H9 (cell line): Measurements from ENCODE around the gene LRRC71. TPM values are rescaled to one million over a fixed set of nuclear protein-coding genes. Genes with fewer than 3 reads are reported as not detected.

ENCODE experiments used
- DNase-seq: peaks from one replicate; pipeline ENCODE4 v3.0.0-alpha.2; 2017
- H2AFZ ChIP-seq: one replicate; pipeline ENCODE4 v1.6.1; 2013; ENCODE audit warnings: mild to moderate bottlenecking, low read length, control low read depth, moderate library complexity
- H2AK5ac ChIP-seq: 2 replicates; pipeline ENCODE4 v1.6.1; 2013; ENCODE audit warnings: low read length, control low read depth, mixed read lengths; ENCODE audit not compliant: insufficient read length
- H2BK120ac ChIP-seq: one replicate; pipeline ENCODE4 v1.6.1; 2013; ENCODE audit warnings: low read depth, mild to moderate bottlenecking, low read length, control low read depth, inconsistent platforms; ENCODE audit not compliant: poor library complexity, severe bottlenecking
- H2BK12ac ChIP-seq: 2 replicates; pipeline ENCODE4 v1.6.1; 2013; ENCODE audit warnings: low read length, control low read depth, mixed read lengths, low read depth; ENCODE audit not compliant: insufficient read length
- H2BK15ac ChIP-seq: 2 replicates; pipeline ENCODE4 v1.6.1; 2013; ENCODE audit warnings: low read depth, low read length, control low read depth
- H2BK20ac ChIP-seq: one replicate; pipeline ENCODE4 v1.6.1; 2013; ENCODE audit warnings: low read depth, mild to moderate bottlenecking, low read length, control low read depth, inconsistent platforms; ENCODE audit not compliant: poor library complexity, severe bottlenecking
- H2BK5ac ChIP-seq: 2 replicates; pipeline ENCODE4 v1.6.1; 2013; ENCODE audit warnings: low read length, control low read depth, mixed read lengths; ENCODE audit not compliant: insufficient read length
- H3K14ac ChIP-seq: 2 replicates; pipeline ENCODE4 v1.6.1; 2013; ENCODE audit warnings: low read length, control low read depth; ENCODE audit not compliant: insufficient read depth
- H3K18ac ChIP-seq: 2 replicates; pipeline ENCODE4 v1.6.1; 2013; ENCODE audit warnings: low read depth, mild to moderate bottlenecking, mixed read lengths, low read length, control low read depth; ENCODE audit not compliant: insufficient read length
- H3K23ac ChIP-seq: 2 replicates; pipeline ENCODE4 v1.6.1; 2013; ENCODE audit warnings: low read length, control low read depth, mixed read lengths, low read depth; ENCODE audit not compliant: insufficient read length
- H3K23me2 ChIP-seq: 2 replicates; pipeline ENCODE4 v1.6.1; 2013; ENCODE audit warnings: low read depth, mild to moderate bottlenecking, mixed read lengths, low read length, control low read depth; ENCODE audit not compliant: insufficient read length, poor library complexity, severe bottlenecking
- H3K27ac ChIP-seq: 2 replicates; pipeline ENCODE4 v1.5.1; 2013; ENCODE audit warnings: low read length, control low read depth, mixed read lengths, low read depth; ENCODE audit not compliant: insufficient read length
- H3K27me3 ChIP-seq: 2 replicates; pipeline ENCODE4 v1.6.1; 2013; ENCODE audit warnings: low read length, control low read depth, inconsistent platforms; ENCODE audit not compliant: insufficient read depth
- H3K4ac ChIP-seq: 2 replicates; pipeline ENCODE4 v1.6.1; 2013; ENCODE audit warnings: low read depth, mild to moderate bottlenecking, control low read depth, inconsistent platforms, low read length, moderate library complexity
- H3K4me1 ChIP-seq: 2 replicates; pipeline ENCODE4 v1.6.1; 2013; ENCODE audit warnings: low read length, control low read depth, inconsistent platforms; ENCODE audit not compliant: insufficient read depth
- H3K4me2 ChIP-seq: 2 replicates; pipeline ENCODE4 v1.6.1; 2013; ENCODE audit warnings: low read length, control low read depth, mixed read lengths; ENCODE audit not compliant: insufficient read length, insufficient read depth
- H3K56ac ChIP-seq: 2 replicates; pipeline ENCODE4 v1.6.1; 2013; ENCODE audit warnings: low read depth, mild to moderate bottlenecking, mixed read lengths, low read length, control low read depth; ENCODE audit not compliant: insufficient read length
- H3K79me1 ChIP-seq: 2 replicates; pipeline ENCODE4 v1.6.1; 2013; ENCODE audit warnings: low read depth, mild to moderate bottlenecking, moderate library complexity, low read length, control low read depth, inconsistent platforms; ENCODE audit not compliant: insufficient read depth, poor library complexity, severe bottlenecking
- H3K79me2 ChIP-seq: 2 replicates; pipeline ENCODE4 v1.6.1; 2013; ENCODE audit warnings: low read length, control low read depth, inconsistent platforms; ENCODE audit not compliant: insufficient read depth
- H3K9ac ChIP-seq: 2 replicates; pipeline ENCODE4 v1.6.1; 2013; ENCODE audit warnings: low read length, control low read depth, mixed read lengths; ENCODE audit not compliant: insufficient read length; ENCODE audit errors: extremely low read depth
- H3K9me3 ChIP-seq: one replicate; pipeline ENCODE4 v1.6.1; 2013; ENCODE audit warnings: low read depth, low read length, inconsistent platforms; ENCODE audit not compliant: control insufficient read depth
- H3T11ph ChIP-seq: one replicate; pipeline ENCODE4 v1.6.1; 2013; ENCODE audit warnings: mild to moderate bottlenecking, low read length, control low read depth, inconsistent platforms
- H4K20me1 ChIP-seq: one replicate; pipeline ENCODE4 v1.6.1; 2013; ENCODE audit not compliant: control insufficient read depth, insufficient read length, insufficient read depth
- H4K5ac ChIP-seq: 2 replicates; pipeline ENCODE4 v1.6.1; 2013; ENCODE audit warnings: low read depth, mild to moderate bottlenecking, mixed read lengths, low read length, control low read depth; ENCODE audit not compliant: insufficient read length
- H4K8ac ChIP-seq: replicated peaks from 2 replicates; pipeline ENCODE4 v1.6.1; 2013; ENCODE audit warnings: low read length, control low read depth, mixed read lengths, low read depth; ENCODE audit not compliant: insufficient read length
- H4K91ac ChIP-seq: 2 replicates; pipeline ENCODE4 v1.6.1; 2013; ENCODE audit warnings: low read depth, mild to moderate bottlenecking, moderate library complexity, mixed read lengths, low read length, control low read depth; ENCODE audit not compliant: insufficient read length
- H3K27ac Mint-ChIP-seq, 3 experiments: 2 replicates in 2 of 3; 3 replicates in 1 of 3; pipeline ENCODE4 v1.8.0; 2020 to 2021; ENCODE audit warnings: mixed read lengths in 3 of 3, mild to moderate bottlenecking in 1 of 3, moderate library complexity in 1 of 3
- H3K27me3 Mint-ChIP-seq: 2 replicates; pipeline ENCODE4 v1.8.0; 2021; ENCODE audit warnings: low read depth, mild to moderate bottlenecking, moderate library complexity, mixed read lengths
- H3K36me3 Mint-ChIP-seq, 3 experiments: 2 replicates in 2 of 3; 3 replicates in 1 of 3; pipeline ENCODE4 v1.8.0; 2020 to 2021; ENCODE audit warnings: low read depth in 3 of 3, mixed read lengths in 3 of 3; ENCODE audit not compliant: insufficient read depth in 1 of 3
- H3K4me1 Mint-ChIP-seq, 2 experiments: 2 replicates each; pipeline ENCODE4 v1.8.0; 2020; ENCODE audit warnings: mixed read lengths in 2 of 2
- H3K4me3 Mint-ChIP-seq, 2 experiments: 2 replicates in 1 of 2; 3 replicates in 1 of 2; pipeline ENCODE4 v1.8.0; 2020 to 2021; ENCODE audit warnings: mild to moderate bottlenecking in 2 of 2, mixed read lengths in 2 of 2, moderate library complexity in 1 of 2
- H3K9me3 Mint-ChIP-seq, 2 experiments: 2 replicates in 1 of 2; 3 replicates in 1 of 2; pipeline ENCODE4 v1.8.0; 2020; ENCODE audit warnings: mild to moderate bottlenecking in 2 of 2, mixed read lengths in 2 of 2, moderate library complexity in 1 of 2
- WGBS: extraction: QIAGEN DNeasy Blood & Tissue Kit; methylation state at CpG from one replicate; pipeline ENCODE4 v1.1.7; 2013; ENCODE audit warnings: missing lambda C conversion rate, low lambda C conversion rate, mixed read lengths; ENCODE audit not compliant: insufficient read length; ENCODE audit errors: extremely low coverage; 5-methylcytosine and 5-hydroxymethylcytosine counted together
- total RNA-seq: library from RNA; stranded (reverse); gene quantifications from 2 replicates; pipeline ENCODE4 v1.2.1, GENCODE V29; 2021
- TF ChIP-seq, protein P1 (sequence below): fragments of 200-600 bp; sonication (generic); conservative IDR thresholded peaks from 3 replicates; pipeline ENCODE4 v1.8.0; 2021; ENCODE audit warnings: antibody characterized with exemption, mild to moderate bottlenecking

LRRC71 gene
- total RNA-seq, 1 experiment from 2014 or later = not detected

DNA sequence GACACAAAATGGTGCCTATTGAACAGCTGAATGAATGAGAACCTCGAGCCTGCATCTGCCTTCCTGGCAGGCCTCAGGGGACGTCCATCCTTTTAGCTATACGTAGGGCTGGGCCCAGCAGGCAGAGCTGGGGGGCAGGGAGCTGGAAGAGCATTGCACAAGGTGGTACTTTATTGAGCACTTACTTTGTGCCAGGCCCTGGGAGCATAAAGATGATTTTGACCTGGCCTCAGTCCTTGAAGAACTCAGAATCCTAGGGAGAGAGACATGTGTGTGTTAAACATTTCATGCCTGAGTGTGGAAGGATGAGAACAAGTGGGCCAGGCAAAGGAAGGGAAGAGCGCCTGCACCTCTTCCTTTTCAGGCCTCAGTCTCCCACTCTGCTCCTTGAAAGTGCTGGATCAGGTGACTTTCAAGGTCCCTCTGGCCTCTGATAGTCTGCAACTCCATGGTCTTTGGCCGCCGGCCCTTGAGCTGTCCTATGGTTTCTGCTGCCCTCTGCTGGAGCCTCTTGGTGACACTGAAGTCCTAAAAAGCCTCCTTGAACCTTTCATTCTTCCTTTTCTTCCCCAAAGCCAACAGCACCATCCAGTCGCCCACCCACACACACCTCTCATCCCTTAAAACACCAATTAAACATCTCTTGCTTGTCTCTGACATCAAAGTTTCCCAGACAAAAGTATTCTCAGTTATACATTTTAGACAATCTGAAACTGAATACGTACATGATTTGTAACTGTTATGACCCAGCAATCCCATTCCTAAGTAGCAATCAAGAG, 30.4 kb upstream of the LRRC71 start:
- Histone ChIP-seq H3K9me3 (no peaks in the 10 kb centered on the region), H3K27ac (no peak overlapping the region), H4K8ac (no peak overlapping the region), H3K18ac (no peak overlapping the region), H2BK12ac (no peak overlapping the region), H2AK5ac (no peak overlapping the region), H3K27me3 (peaks cover 21% of the 10 kb centered on the region; the same call in 1 of the 2 replicates), H4K5ac (no peak overlapping the region), H2AFZ (no peak overlapping the region), H3T11ph (no peak overlapping the region), H3K4ac (no peak overlapping the region), H4K20me1 (no peaks in the 10 kb centered on the region), H3K4me2 (no peak overlapping the region), H2BK20ac (no peak overlapping the region), H3K79me2 (no peaks in the 10 kb centered on the region), H3K56ac (no peak overlapping the region), H3K9ac (no peak overlapping the region), H3K23ac (no peak overlapping the region), H3K79me1 (no peaks in the 10 kb centered on the region), H2BK15ac (no peak overlapping the region), H2BK120ac (no peak overlapping the region), H3K14ac (no peak overlapping the region), H2BK5ac (no peak overlapping the region), H4K91ac (no peak overlapping the region), H3K4me1 (peaks cover 2% of the 10 kb centered on the region; the same call in 1 of the 2 replicates), H3K23me2 (no peaks in the 10 kb centered on the region)
- Mint-ChIP-seq H3K9me3 (no peaks in the 10 kb centered on the region; a peak in 2 of 5 replicates), H3K36me3 (no peaks in the 10 kb centered on the region), H3K4me3 (peak overlapping the region in 1 of 2 experiments; percentile 5; a peak in 1 of 5 replicates), H3K27ac (0 out of 7 replicates have a peak overlapping the region, but pooled peaks of 1 of the 3 experiments have one; percentile 10), H3K27me3 (peaks cover 82% of the 10 kb centered on the region), H3K4me1 (peaks cover 27 to 48% of the 10 kb centered on the region in 2 experiments)
- TF ChIP-seq, protein P1, sequence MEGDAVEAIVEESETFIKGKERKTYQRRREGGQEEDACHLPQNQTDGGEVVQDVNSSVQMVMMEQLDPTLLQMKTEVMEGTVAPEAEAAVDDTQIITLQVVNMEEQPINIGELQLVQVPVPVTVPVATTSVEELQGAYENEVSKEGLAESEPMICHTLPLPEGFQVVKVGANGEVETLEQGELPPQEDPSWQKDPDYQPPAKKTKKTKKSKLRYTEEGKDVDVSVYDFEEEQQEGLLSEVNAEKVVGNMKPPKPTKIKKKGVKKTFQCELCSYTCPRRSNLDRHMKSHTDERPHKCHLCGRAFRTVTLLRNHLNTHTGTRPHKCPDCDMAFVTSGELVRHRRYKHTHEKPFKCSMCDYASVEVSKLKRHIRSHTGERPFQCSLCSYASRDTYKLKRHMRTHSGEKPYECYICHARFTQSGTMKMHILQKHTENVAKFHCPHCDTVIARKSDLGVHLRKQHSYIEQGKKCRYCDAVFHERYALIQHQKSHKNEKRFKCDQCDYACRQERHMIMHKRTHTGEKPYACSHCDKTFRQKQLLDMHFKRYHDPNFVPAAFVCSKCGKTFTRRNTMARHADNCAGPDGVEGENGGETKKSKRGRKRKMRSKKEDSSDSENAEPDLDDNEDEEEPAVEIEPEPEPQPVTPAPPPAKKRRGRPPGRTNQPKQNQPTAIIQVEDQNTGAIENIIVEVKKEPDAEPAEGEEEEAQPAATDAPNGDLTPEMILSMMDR = peak; percentile 89
- no CpG with 5 or more reads among the region's 8 CpGs for WGBS
- peak; percentile 85 for DNase-seq
